Measurements from ENCODE around the gene RNF11. TPM values are rescaled to one million over a fixed set of nuclear protein-coding genes. Genes with fewer than 3 reads are reported as not detected.
"Not testable (repeated sequence)": the region's sequence is repeated elsewhere in the genome, so short reads cannot be mapped to it uniquely, and the experiment has no call there.

RNF11 gene
- total and polyA plus RNA-seq, 7 donors: 44.6 to 123 (median 105) TPM

DNA sequence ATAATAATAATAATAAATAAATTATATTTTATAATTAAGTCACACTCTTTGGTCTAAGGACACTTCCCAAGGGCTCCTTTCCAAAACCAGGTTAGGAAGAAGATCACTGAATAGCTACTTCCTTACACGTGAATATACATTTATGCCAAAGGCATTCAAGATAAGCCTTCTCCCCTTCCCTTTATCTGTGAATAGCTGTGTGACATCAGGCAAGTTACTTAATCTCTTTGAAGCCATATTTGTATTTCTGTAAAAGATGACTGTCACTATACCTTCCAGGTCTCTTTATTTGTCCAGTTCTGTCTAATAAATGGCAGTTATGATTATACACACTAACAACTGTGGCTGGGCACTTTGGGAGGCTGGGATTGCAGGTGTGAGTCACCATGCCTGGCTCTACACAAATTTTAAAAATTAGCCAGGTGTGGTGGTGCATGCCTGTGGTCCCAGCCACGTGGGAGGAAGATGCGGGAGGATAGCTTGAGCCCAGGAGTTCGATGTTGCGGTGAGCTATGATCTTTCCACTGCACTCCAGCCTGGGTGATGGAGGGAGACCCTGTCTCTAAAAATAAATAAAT, 5.5 kb upstream of the RNF11 start:
- Histone ChIP-seq H3K4me3 (no peak overlapping the region), H3K27ac (no peak overlapping the region), H3K9me3 (no peaks in the 10 kb centered on the region), H3K36me3 (no peaks in the 10 kb centered on the region), H3K4me1 (peaks cover 0 to 8% (median 8%) of the 10 kb centered on the region in 4 donors), H3K27me3 (no peaks in the 10 kb centered on the region)
- TF ChIP-seq EP300 (IDR thresholded peaks at IDR 0.05) (no peak), POLR2AphosphoS5 (IDR thresholded peaks at IDR 0.05) (no peak), POLR2A (IDR thresholded peaks at IDR 0.05) (no peak)
- TF ChIP-seq, protein P1, sequence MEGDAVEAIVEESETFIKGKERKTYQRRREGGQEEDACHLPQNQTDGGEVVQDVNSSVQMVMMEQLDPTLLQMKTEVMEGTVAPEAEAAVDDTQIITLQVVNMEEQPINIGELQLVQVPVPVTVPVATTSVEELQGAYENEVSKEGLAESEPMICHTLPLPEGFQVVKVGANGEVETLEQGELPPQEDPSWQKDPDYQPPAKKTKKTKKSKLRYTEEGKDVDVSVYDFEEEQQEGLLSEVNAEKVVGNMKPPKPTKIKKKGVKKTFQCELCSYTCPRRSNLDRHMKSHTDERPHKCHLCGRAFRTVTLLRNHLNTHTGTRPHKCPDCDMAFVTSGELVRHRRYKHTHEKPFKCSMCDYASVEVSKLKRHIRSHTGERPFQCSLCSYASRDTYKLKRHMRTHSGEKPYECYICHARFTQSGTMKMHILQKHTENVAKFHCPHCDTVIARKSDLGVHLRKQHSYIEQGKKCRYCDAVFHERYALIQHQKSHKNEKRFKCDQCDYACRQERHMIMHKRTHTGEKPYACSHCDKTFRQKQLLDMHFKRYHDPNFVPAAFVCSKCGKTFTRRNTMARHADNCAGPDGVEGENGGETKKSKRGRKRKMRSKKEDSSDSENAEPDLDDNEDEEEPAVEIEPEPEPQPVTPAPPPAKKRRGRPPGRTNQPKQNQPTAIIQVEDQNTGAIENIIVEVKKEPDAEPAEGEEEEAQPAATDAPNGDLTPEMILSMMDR (IDR thresholded peaks at IDR 0.05): no peak
- intact Hi-C loops (cut with DNase I): no loop called here
- no peak for DNase-seq
- 88 to 91% methylated on average over 5 of the region's 5 CpGs for WGBS, 2 donors

GRCh38 chr1:51231120-51231519, 5.0 kb upstream of the RNF11 start:
- intact Hi-C loops (cut with DNase I): no loop called here
- Histone ChIP-seq H3K27ac (no peak overlapping the region), H3K27me3 (no peaks in the 10 kb centered on the region), H3K9me3 (no peaks in the 10 kb centered on the region), H3K4me3 (no peak overlapping the region), H3K36me3 (no peaks in the 10 kb centered on the region), H3K4me1 (peaks cover 0 to 11% (median 9%) of the 10 kb centered on the region in 4 donors)
- 88 to 92% methylated on average over 3 of the region's 3 CpGs for WGBS, 2 donors
- DNase-seq: no peak
- TF ChIP-seq EP300 (IDR thresholded peaks at IDR 0.05): no peak

- H3K27ac ChIP-seq: no peak overlapping the region
- H3K27me3 ChIP-seq: no peaks in the 10 kb centered on the region
- H3K36me3 ChIP-seq: no peaks in the 10 kb centered on the region
- H3K9me3 ChIP-seq: no peaks in the 10 kb centered on the region
- peaks cover 0 to 11% (median 9%) of the 10 kb centered on the region in 4 donors for H3K4me1 ChIP-seq
- DNase-seq: no peak
- no peak overlapping the region for H3K4me3 ChIP-seq
- TF ChIP-seq POLR2A (IDR thresholded peaks at IDR 0.05) (no peak), EP300 (IDR thresholded peaks at IDR 0.05) (no peak), POLR2AphosphoS5 (IDR thresholded peaks at IDR 0.05) (no peak)
- TF ChIP-seq, protein P1 (IDR thresholded peaks at IDR 0.05): no peak
- intact Hi-C loops (cut with DNase I): no loop called here
Observed at GRCh38 chr1:51231896-51232295, 4.2 kb upstream of the RNF11 start.

DNA sequence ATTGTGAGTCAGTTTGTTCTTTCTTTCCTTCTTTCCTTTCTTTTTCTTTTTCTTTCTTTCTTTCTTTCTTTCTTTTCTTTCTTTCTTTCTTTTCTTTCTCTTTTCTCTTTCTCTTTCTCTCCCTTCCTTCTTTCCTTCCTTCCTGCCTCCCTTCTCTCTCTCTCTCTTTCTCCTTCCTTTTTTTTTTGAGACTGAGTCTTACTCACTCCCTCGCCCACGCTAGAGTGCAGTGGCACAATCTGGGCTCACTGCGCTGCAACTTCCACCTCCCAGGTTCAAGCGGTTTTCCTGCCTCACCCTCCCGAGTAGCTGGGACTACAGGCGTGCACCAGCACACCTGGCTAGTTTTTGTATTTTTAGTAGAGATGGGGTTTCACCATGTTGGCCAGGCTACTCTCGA, 1.8 kb upstream of the RNF11 start:
- H3K36me3 ChIP-seq; DNase-seq; intact Hi-C loops (cut with DNase I); H3K27ac ChIP-seq; H3K27me3 ChIP-seq; H3K9me3 ChIP-seq; H3K4me3 ChIP-seq: not testable (repeated sequence)
- 79 to 82% methylated on average over 7 of the region's 7 CpGs for WGBS, 2 donors
- H3K4me1 ChIP-seq: peaks cover 0 to 26% (median 24%) of the 10 kb centered on the region in 4 donors

- Histone ChIP-seq H3K9me3 (no peaks in the 10 kb centered on the region), H3K27me3 (no peaks in the 10 kb centered on the region), H3K27ac (peak overlapping the region; percentile 93 to 98 (median 96)), H3K36me3 (no peaks in the 10 kb centered on the region), H3K4me3 (peak overlapping the region in 2 of 4 donors; percentile 76 to 91), H3K4me1 (peaks cover 0 to 32% (median 30%) of the 10 kb centered on the region in 4 donors)
- WGBS, 2 donors: 42 to 43% methylated on average over 8 of the region's 8 CpGs
- DNase-seq: peak; percentile 82
- TF ChIP-seq POLR2A (IDR thresholded peaks at IDR 0.05) (no peak), EP300 (IDR thresholded peaks at IDR 0.05) (no peak), POLR2AphosphoS5 (IDR thresholded peaks at IDR 0.05) (no peak)
- TF ChIP-seq, protein P1 (IDR thresholded peaks at IDR 0.05): no peak
- intact Hi-C loops (cut with DNase I): loop anchor here (5.0 kb wide), 4 partner anchors 43 to 282 kb away; partner anchors contain the start of gene EPS15
Observed at GRCh38 chr1:51234721-51235425, 1.2 kb upstream of the RNF11 start.

Data from sigmoid colon (tissue), 7 donors.